Motor neuron (in vitro differentiated cells): ENCODE measurements around the gene PRKCI. TPM values are rescaled to one million over a fixed set of nuclear protein-coding genes. Genes with fewer than 3 reads are reported as not detected.
"Not testable (repeated sequence)": the region's sequence is repeated elsewhere in the genome, so short reads cannot be mapped to it uniquely, and the experiment has no call there.

Source experiments
- ATAC-seq, 8 experiments: fragments of 200-7000 bp; cut with Tn5 transposase; replicated peaks in 6 of 8; 2 replicates each; pipeline ENCODE4 v1.8.0; 2021; ENCODE audit warnings: mild to moderate bottlenecking in 8 of 8, moderate library complexity in 8 of 8
- H3K27ac ChIP-seq, 2 donors: fragments of 250-450 bp; sonication (Bioruptor Pico); 2 replicates each; pipeline ENCODE4 v1.9.0; 2021; ENCODE audit warnings: antibody characterized with exemption in 2 of 2, mild to moderate bottlenecking in 2 of 2, moderate library complexity in 1 of 2
- H3K4me1 ChIP-seq, 2 donors: fragments of 250-450 bp; sonication (Bioruptor Pico); replicated peaks in 1 of 2; 2 replicates each; pipeline ENCODE4 v1.6.1; 2021; ENCODE audit warnings: antibody characterized with exemption in 2 of 2, mild to moderate bottlenecking in 2 of 2, moderate library complexity in 1 of 2
- H3K4me3 ChIP-seq, 5 donors: fragments of 250-450 bp; sonication (Bioruptor Pico); 2 replicates each; pipeline ENCODE4 v1.9.0; 2021; ENCODE audit warnings: antibody characterized with exemption in 5 of 5, mild to moderate bottlenecking in 5 of 5, moderate library complexity in 4 of 5
- WGBS, 10 experiments: fragments of 450-650 bp; shearing (Covaris generic); methylation state at CpG; one replicate each; pipeline ENCODE4 v1.0.0; 2022; 5-methylcytosine and 5-hydroxymethylcytosine counted together
- in situ Hi-C, 9 experiments: fragments of 400-800 bp; cut with MboI; loops; one replicate each; pipeline ENCODE4 v1.15.0; 2021; ENCODE audit warnings: low sequenced_read_pairs in 9 of 9, low pct_unique_long_range_greater_than_20kb in 2 of 9; ENCODE audit not compliant: unreplicated experiment in 9 of 9
- total RNA-seq, 8 experiments: library from RNA; unstranded; fragments of 300-600 nt; gene quantifications; 2 replicates each; pipeline versions ENCODE4 v1.2.3 to v1.2.4, GENCODE V29; 2022

The PRKCI gene
- total RNA-seq, 8 experiments from 2014 or later = 20.7 to 67.3 (median 27.2) TPM

DNA sequence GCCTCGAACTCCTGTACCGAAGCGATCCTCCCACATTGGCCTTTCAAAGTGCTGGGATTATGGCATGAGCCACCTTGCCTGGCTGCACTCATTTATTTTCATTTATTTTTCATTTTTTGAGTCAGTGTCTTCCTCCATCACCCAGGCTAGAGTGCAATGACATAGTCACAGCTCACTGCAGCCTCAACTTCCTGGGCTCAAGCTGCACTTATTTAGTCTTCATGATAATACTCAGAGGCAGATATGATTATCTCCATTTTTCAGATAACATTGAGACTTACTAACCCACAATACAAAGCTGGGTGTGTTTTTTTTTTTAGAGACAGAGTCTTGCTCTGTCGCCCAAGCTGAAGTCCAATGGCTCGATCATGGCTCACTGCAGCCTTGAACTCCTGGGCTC, 10.0 kb downstream of the PRKCI start:
- no peak for ATAC-seq
- Histone ChIP-seq H3K27ac (no peak overlapping the region), H3K4me1 (no peaks in the 10 kb centered on the region), H3K4me3 (no peak overlapping the region)
- in situ Hi-C loops = no loop called here
- WGBS, 10 experiments = 92 to 100% (median 96%) methylated on average over 2 to 5 of the region's 5 CpGs; no CpG with 5 or more reads in 3 of the 10 experiments

DNA sequence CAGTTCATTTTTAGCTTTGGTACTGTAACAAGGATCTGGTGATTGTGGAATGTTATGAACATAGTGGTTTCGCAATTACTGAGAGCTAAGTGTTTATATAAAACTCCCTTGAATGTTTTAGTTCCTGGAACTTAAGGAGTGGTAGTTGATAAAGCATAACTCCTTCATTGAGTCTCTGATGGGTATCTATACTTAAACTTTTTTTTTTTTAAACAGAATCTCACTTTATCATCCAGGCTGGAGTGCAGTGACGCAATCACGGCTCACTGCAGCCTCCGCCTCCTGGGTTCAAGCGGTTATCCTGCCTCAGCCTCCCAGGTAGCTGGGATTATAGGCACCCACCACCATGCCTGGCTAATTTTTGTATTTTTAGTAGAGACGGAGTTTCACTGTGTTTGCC, 11.3 kb downstream of the PRKCI start:
- WGBS, 10 experiments = 70 to 100% (median 97%) methylated on average over 1 to 6 of the region's 6 CpGs
- in situ Hi-C loops = no loop called here
- Histone ChIP-seq H3K27ac (no peak overlapping the region), H3K4me3 (no peak overlapping the region), H3K4me1 (no peaks in the 10 kb centered on the region)
- ATAC-seq = peak in 3 of 8 experiments; percentile 22 to 74 (median 59)

DNA sequence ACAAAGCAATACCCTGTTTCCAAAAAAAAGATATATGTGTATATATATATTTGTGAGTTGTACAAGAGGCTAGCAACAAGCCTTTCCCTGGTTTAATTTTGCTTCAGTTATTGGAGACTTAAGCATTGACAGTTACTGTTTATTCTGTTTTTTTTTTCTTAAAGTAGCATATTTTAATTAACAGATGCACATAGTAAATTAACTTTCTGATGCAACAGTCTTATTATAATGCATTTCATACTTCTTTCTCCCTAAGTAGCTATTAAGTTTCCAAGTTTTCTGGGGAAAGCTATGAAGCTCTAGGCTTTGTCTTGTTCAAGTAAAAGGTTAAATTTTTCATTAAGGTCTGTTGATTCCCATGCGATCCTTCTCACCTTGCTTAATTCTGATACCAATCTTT, 17.9 kb downstream of the PRKCI start:
- 0 to 100% (median 100%) methylated on average over 1 of the region's 1 CpG; no CpG with 5 or more reads in 1 of the 10 experiments for WGBS, 10 experiments
- Histone ChIP-seq H3K27ac (no peak overlapping the region), H3K4me3 (no peak overlapping the region), H3K4me1 (no peaks in the 10 kb centered on the region)
- in situ Hi-C loops = no loop called here
- ATAC-seq = peak in 3 of 8 experiments; percentile 42 to 61 (median 55)

GRCh38 chr3:170240671-170241070, 18.4 kb downstream of the PRKCI start:
- H3K4me3 ChIP-seq = no peak overlapping the region
- in situ Hi-C loops = no loop called here
- H3K27ac ChIP-seq = no peak overlapping the region
- no peaks in the 10 kb centered on the region for H3K4me1 ChIP-seq
- no peak for ATAC-seq

DNA sequence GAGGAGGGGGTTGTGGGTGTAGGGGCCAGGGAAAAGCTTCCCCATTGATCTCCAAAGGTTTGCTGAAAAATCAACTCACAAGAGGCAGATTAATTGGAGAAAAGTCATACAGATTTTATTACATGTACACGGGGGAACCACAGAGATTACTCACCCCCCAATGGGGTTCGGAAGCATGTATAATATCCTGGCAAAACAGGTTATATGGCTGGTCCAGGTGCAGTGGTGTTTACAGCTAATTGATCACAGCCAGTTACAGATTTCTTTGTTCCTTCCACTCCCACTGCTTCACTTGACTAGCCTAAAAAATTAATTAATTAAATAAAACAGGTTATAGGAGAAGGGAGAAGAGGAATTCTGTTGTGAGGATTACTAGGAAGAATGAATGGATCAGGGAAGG, 22.4 kb downstream of the PRKCI start:
- 30 to 100% (median 85%) methylated on average over 1 to 2 of the region's 2 CpGs; no CpG with 5 or more reads in 3 of the 10 experiments for WGBS, 10 experiments
- in situ Hi-C loops = no loop called here
- no peak overlapping the region for H3K4me3 ChIP-seq
- no peak for ATAC-seq
- H3K4me1 ChIP-seq = no peaks in the 10 kb centered on the region
- H3K27ac ChIP-seq = no peak overlapping the region

DNA sequence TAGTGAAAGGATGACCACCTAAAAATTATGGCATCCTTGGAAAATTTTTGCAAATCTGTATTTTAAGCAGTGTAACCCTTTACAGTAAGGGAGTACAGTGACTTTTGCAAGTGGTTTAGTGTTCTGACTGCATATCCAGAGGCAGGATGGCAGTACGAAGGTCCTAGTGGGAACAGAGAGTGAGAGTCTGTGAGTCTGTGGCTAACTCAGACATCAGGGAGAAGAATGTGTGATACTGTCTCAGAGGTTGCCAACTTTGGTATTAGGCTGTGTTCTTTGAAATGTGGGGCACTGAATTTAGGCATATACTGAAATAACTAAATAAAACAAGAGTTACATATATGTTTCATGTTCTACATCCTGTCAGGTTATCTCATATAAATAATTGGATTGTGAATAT, 25.7 kb downstream of the PRKCI start:
- 88 to 100% (median 100%) methylated on average over 1 of the region's 1 CpG; no CpG with 5 or more reads in 5 of the 10 experiments for WGBS, 10 experiments
- no peak overlapping the region for H3K4me3 ChIP-seq
- ATAC-seq = no peak
- in situ Hi-C loops = no loop called here
- H3K4me1 ChIP-seq = no peaks in the 10 kb centered on the region
- H3K27ac ChIP-seq = no peak overlapping the region

- WGBS, 10 experiments = 94 to 100% (median 98%) methylated on average over 2 to 3 of the region's 3 CpGs
- in situ Hi-C loops = no loop called here
- Histone ChIP-seq H3K4me3 (no peak overlapping the region), H3K27ac (no peak overlapping the region), H3K4me1 (no peaks in the 10 kb centered on the region)
- no peak for ATAC-seq
Measured at GRCh38 chr3:170256597-170256996, 34.4 kb downstream of the PRKCI start.

DNA sequence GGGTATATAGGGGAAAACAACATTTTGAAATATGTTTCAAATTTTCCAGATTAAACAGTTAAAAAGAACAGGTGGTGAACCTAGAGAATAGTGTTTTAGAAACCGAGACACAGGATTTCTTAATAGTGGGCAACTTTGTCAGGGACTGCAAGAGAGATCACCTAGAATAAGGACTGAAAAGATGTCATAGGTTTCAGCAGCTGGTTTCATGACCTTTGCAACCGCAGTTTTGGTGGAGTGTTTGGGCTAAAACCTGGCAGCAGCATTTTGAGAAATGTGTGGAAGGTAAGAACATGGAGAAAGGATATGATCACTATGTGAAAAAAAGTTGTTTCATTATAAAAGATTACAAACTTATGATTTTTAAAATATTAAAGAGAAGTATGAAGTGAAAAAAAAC, 34.9 kb downstream of the PRKCI start:
- H3K27ac ChIP-seq = no peak overlapping the region
- no peaks in the 10 kb centered on the region for H3K4me1 ChIP-seq
- in situ Hi-C loops = no loop called here
- 89 to 100% (median 100%) methylated on average over 1 to 2 of the region's 2 CpGs for WGBS, 10 experiments
- H3K4me3 ChIP-seq = no peak overlapping the region
- ATAC-seq = no peak

DNA sequence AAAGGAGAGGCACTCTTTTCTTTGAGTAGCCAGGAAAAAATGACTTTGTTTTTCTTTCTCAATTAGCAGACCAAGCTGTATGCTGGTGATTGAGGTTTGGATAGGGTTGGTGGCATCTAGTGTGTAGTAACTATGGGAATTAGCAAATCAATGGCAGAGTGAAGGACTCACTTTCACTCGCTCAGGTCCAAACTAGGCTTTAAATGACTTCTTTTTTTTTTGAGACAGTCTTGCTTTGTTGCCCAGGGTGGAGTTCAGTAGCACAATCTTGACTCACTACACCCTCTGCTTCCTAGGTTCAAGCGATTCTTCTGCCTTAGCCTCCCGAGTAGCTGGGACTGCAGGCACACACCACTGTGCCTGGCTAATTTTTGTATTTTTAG, 35.9 kb downstream of the PRKCI start:
- no peak for ATAC-seq
- H3K4me3 ChIP-seq = no peak overlapping the region
- whole genome bisulfite sequencing, 10 experiments = 29 to 100% (median 80%) methylated on average over 1 to 3 of the region's 3 CpGs; no CpG with 5 or more reads in 4 of the 10 experiments
- H3K27ac ChIP-seq = no peak overlapping the region
- H3K4me1 ChIP-seq = no peaks in the 10 kb centered on the region
- in situ Hi-C loops = no loop called here

DNA sequence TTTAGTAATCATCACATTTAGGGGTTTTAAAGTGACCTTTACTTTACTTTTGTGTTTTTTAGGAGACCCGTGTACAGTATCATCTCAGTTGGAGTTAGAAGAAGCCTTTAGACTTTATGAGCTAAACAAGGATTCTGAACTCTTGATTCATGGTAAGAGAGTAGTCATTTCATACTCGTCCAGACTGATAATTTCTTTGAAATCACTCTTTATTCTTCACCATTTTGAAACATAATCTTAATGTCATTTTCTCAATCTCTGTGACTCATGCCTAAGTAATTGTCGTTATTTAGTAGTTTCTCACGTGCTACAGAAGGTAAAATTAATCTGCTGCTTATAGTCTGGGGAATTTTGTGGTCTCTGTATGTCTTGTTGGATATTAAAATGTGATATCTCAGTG, 37.7 kb downstream of the PRKCI start:
- in situ Hi-C loops = no loop called here
- no peaks in the 10 kb centered on the region for H3K4me1 ChIP-seq
- no peak overlapping the region for H3K4me3 ChIP-seq
- H3K27ac ChIP-seq = no peak overlapping the region
- 47 to 100% (median 92%) methylated on average over 2 to 4 of the region's 4 CpGs; no CpG with 5 or more reads in 2 of the 10 experiments for WGBS, 10 experiments
- no peak for ATAC-seq

DNA sequence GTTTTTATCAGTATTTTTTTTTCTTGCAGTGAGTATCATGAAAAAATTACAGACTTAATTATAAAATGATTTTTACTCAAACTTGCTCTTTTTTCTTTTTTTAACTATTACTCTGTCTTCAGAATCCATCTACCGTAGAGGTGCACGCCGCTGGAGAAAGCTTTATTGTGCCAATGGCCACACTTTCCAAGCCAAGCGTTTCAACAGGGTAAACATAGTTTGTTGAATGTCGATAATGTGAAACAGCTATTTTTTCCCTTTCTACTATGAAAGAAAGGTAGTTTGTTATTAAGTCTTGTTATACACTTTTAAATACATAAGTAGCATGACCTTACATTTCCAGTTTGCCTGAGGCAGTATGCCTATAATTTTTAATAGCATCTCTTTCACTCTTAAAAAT, 45.6 kb downstream of the PRKCI start:
- Histone ChIP-seq H3K27ac (no peak overlapping the region), H3K4me3 (no peak overlapping the region), H3K4me1 (no peaks in the 10 kb centered on the region)
- no peak for ATAC-seq
- in situ Hi-C loops = no loop called here
- 96 to 100% (median 100%) methylated on average over 1 to 5 of the region's 5 CpGs; no CpG with 5 or more reads in 1 of the 10 experiments for WGBS, 10 experiments

- in situ Hi-C loops, H3K27ac ChIP-seq, ATAC-seq, H3K4me3 ChIP-seq, H3K4me1 ChIP-seq: not testable (repeated sequence)
- 83 to 100% (median 100%) methylated on average over 1 to 4 of the region's 8 CpGs; no CpG with 5 or more reads in 1 of the 10 experiments for WGBS, 10 experiments
Measured at GRCh38 chr3:170269673-170270254, 47.5 kb downstream of the PRKCI start.

GRCh38 chr3:170270282-170270881, 48.2 kb downstream of the PRKCI start:
- Histone ChIP-seq H3K4me3 (no peak overlapping the region), H3K4me1 (no peaks in the 10 kb centered on the region), H3K27ac (no peak overlapping the region)
- 77 to 100% (median 90%) methylated on average over 2 to 11 of the region's 11 CpGs for WGBS, 10 experiments
- in situ Hi-C loops = no loop called here
- no peak for ATAC-seq

DNA sequence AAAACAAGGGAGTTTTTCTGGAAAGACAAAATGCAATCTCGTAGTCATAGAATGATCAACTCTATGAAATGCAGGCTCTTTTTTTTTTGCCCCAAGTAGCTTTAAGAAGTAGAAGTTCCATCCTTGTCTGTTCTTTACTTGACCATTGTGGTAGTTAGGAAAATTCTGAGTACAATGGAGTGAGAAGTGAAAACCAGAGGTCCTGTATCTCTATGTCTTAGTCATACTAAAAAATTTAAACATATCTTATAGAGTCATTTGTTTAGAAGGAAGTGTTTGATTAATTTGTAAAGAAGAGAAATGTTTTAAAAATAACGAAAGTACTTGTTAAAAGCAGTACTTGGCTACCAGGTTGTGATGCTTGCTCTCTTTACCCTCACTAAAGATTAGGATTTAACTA, 52.4 kb downstream of the PRKCI start:
- ATAC-seq = no peak
- no peak overlapping the region for H3K4me3 ChIP-seq
- in situ Hi-C loops = no loop called here

More for the DNA sequence above, 52.4 kb downstream of the PRKCI start:
- Histone ChIP-seq H3K4me1 (no peaks in the 10 kb centered on the region), H3K27ac (no peak overlapping the region)
- WGBS, 10 experiments = 80 to 100% (median 96%) methylated on average over 1 to 2 of the region's 2 CpGs
